SK-N-SH treated with all-trans-retinoic acid at 6 μM for 48 hours (cell line): ENCODE data around the gene MYO3B.

Experiments
- ARNTL ChIP-seq: fragments of 450-650 bp; formaldehyde crosslinking; IDR thresholded peaks from 2 replicates; pipeline ENCODE4 v1.5.0; 2020; ENCODE audit warnings: low read depth, mild to moderate bottlenecking, moderate library complexity, borderline replicate concordance
- CSDC2 ChIP-seq: fragments of 250-450 bp; sonication (Bioruptor Pico); IDR thresholded peaks from 2 replicates; pipeline ENCODE4 v1.5.0; 2020; ENCODE audit warnings: mild to moderate bottlenecking, moderate library complexity
- CSRNP3 ChIP-seq: fragments of 250-450 bp; sonication (Bioruptor Pico); IDR thresholded peaks from 2 replicates; pipeline ENCODE4 v1.5.1; 2021; ENCODE audit warnings: mild to moderate bottlenecking, moderate library complexity
- ESRRG ChIP-seq: fragments of 250-450 bp; sonication (Bioruptor Pico); IDR thresholded peaks from 2 replicates; pipeline ENCODE4 v1.6.1; 2021; ENCODE audit warnings: mild to moderate bottlenecking
- OSR1 ChIP-seq: fragments of 250-450 bp; sonication (Bioruptor Pico); IDR thresholded peaks from 2 replicates; pipeline ENCODE4 v1.8.0; 2022; ENCODE audit warnings: moderate library complexity, mild to moderate bottlenecking, inconsistent platforms
- POU6F1 ChIP-seq: fragments of 250-450 bp; sonication (Bioruptor Pico); IDR thresholded peaks from 2 replicates; pipeline ENCODE4 v1.8.0; 2021; ENCODE audit warnings: low read depth, mild to moderate bottlenecking, moderate library complexity, borderline replicate concordance
- SNAI2 ChIP-seq: fragments of 250-450 bp; sonication (Bioruptor Pico); IDR thresholded peaks from 2 replicates; pipeline ENCODE4 v1.5.0; 2020; ENCODE audit warnings: mild to moderate bottlenecking, moderate library complexity
- TOX ChIP-seq: fragments of 250-450 bp; sonication (Bioruptor Pico); IDR thresholded peaks from 2 replicates; pipeline ENCODE4 v1.8.0; 2021; ENCODE audit warnings: mild to moderate bottlenecking, moderate library complexity, borderline replicate concordance
- ZC3H10 ChIP-seq: fragments of 250-450 bp; sonication (Bioruptor Pico); IDR thresholded peaks from 2 replicates; pipeline ENCODE4 v1.5.1; 2021; ENCODE audit warnings: mild to moderate bottlenecking, moderate library complexity
- ZNF565 ChIP-seq: fragments of 450-650 bp; formaldehyde crosslinking; conservative IDR thresholded peaks from 2 replicates; pipeline ENCODE4 v1.5.0; 2020; ENCODE audit warnings: low read depth, mild to moderate bottlenecking, moderate library complexity
- ZNF70 ChIP-seq: fragments of 450-650 bp; formaldehyde crosslinking; IDR thresholded peaks from 2 replicates; pipeline ENCODE4 v1.5.0; 2020; ENCODE audit warnings: mild to moderate bottlenecking, moderate library complexity
- ZNF8 ChIP-seq: fragments of 450-650 bp; formaldehyde crosslinking; IDR thresholded peaks from 2 replicates; pipeline ENCODE4 v1.5.0; 2020; ENCODE audit warnings: mild to moderate bottlenecking, moderate library complexity
- TF ChIP-seq, protein P1 (sequence below): fragments of 250-450 bp; sonication (Bioruptor Pico); IDR thresholded peaks from 2 replicates; pipeline ENCODE4 v1.8.0; 2020; ENCODE audit warnings: mild to moderate bottlenecking, moderate library complexity, borderline replicate concordance

- no peak for TF ChIP-seq TOX
- TF ChIP-seq ZNF8 (CRISPR knock-in tag), result no peak
- TF ChIP-seq, protein P1, sequence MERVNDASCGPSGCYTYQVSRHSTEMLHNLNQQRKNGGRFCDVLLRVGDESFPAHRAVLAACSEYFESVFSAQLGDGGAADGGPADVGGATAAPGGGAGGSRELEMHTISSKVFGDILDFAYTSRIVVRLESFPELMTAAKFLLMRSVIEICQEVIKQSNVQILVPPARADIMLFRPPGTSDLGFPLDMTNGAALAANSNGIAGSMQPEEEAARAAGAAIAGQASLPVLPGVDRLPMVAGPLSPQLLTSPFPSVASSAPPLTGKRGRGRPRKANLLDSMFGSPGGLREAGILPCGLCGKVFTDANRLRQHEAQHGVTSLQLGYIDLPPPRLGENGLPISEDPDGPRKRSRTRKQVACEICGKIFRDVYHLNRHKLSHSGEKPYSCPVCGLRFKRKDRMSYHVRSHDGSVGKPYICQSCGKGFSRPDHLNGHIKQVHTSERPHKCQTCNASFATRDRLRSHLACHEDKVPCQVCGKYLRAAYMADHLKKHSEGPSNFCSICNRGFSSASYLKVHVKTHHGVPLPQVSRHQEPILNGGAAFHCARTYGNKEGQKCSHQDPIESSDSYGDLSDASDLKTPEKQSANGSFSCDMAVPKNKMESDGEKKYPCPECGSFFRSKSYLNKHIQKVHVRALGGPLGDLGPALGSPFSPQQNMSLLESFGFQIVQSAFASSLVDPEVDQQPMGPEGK (CRISPR knock-in tag), result no peak
- no peak for TF ChIP-seq ZC3H10 (CRISPR knock-in tag)
- TF ChIP-seq CSDC2 (CRISPR knock-in tag), result no peak
- no peak for TF ChIP-seq ZNF565 (CRISPR knock-in tag)
- TF ChIP-seq POU6F1, result no peak
- TF ChIP-seq OSR1 (CRISPR knock-in tag), result no peak
- no peak for TF ChIP-seq SNAI2 (CRISPR knock-in tag)
- TF ChIP-seq ARNTL, result no peak
- TF ChIP-seq ZNF70 (CRISPR knock-in tag), result no peak
- TF ChIP-seq CSRNP3 (CRISPR knock-in tag), result no peak
- TF ChIP-seq ESRRG (CRISPR knock-in tag), result no peak
Measured at GRCh38 chr2:170386554-170386953, 208.6 kb downstream of the MYO3B start.
